HG02938 (cell line): ENCODE data around the gene DIP2B.
"Not testable (repeated sequence)": the region's sequence is repeated elsewhere in the genome, so short reads cannot be mapped to it uniquely, and the experiment has no call there.

ENCODE experiments used
- ATAC-seq: cut with Tn5 transposase; IDR thresholded peaks from one replicate; pipeline ENCODE4 v1.9.1; 2021; ENCODE audit warnings: mild to moderate bottlenecking, moderate library complexity; ENCODE audit not compliant: unreplicated experiment

Gene DIP2B

GRCh38 chr12:50665170-50665569, 160.4 kb downstream of the DIP2B start:
- ATAC-seq: no peak

GRCh38 chr12:50665609-50666008, 160.8 kb downstream of the DIP2B start:
- no peak for ATAC-seq

DNA sequence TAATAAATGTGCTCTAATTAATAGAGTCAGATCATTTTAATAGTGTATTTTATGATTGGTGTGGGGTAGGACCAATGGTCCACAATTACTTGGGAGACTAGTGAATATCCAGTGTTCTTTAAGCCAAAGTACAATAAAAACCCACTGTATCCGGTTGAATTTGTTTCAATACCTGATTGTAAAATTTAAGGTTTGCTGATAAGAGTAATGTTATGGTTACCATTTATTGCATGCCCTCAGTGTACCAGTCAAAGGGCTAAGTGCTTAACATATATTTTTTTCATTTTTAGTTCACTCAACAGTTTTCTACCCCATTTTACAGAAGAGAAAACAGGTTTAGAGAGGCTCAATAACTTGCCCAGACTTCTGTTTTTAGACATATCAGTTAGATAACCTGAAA, 161.2 kb downstream of the DIP2B start:
- no peak for ATAC-seq

DNA sequence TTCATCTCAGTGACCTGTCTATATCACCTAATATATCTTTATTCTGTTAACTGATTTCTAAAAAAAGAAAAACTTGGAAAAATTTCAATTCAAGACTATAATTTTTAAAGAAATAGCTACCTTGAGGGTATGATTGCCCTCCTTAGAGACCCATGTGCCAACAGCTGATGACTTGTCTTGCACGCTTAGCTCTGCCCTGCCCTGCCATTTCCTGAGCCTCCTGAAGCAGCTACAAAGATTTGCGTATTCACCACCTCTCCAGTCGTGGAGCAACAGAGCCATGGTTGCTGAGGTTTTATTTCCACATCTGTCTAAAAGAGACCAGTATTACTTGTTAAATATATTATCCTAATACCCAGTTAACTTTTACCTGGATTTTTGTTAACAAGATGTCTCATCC, 167.4 kb downstream of the DIP2B start:
- ATAC-seq: no peak

- ATAC-seq: no peak
Observed at GRCh38 chr12:50676756-50677155, 172.0 kb downstream of the DIP2B start.

GRCh38 chr12:50677858-50678257, 173.1 kb downstream of the DIP2B start:
- ATAC-seq: no peak

DNA sequence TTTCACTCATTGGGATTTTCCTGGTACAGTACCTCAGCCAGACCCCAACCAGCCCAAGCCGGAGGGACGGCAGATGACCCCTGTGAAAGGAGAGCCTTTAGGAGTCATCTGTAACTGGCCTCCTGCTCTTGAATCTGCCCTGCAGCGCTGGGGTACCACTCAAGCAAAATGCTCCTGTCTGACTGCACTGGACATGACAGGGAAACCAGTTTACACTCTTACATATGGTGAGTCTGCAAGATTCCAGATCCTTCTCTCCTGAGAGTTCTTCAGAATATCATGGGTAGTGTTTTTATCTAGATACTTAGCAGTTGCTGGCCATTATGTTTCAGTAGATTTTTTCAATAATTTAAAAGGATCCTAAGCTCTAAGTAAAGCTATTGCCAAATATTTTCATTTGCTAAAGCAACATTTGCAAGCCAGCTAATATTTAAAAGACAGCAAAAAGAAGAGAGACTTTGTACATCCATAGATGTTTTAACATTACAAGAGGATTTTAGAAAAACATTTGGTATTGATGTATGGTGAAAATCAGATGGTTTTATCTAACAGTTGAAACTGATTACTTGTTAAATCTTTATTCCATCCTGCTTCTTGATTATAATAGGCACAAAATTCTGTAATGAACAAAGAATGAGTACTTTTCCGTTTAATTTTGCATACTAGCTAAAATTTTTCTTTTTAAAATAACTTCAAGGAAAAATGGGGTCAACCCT, 174.0 kb downstream of the DIP2B start:
- no peak for ATAC-seq

DNA sequence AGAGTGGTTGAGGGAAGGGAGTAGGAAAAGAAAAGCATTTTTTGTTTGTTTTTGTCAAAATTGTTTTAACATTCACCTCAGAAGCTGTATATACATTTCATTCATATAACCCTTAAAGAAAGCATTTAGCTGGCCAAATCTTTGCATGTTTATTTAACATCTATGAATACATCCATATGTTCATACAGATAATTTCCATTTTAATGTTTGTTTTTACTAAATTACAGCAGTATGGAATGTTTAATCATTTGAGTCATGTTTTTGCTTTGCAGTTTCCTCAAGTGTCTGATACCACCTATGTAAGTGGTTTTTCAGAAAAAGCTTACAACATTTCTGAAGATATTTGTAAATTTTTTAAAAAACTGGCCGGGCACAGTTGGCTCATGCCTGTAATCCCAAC, 174.8 kb downstream of the DIP2B start:
- no peak for ATAC-seq

- ATAC-seq: not testable (repeated sequence)
Observed at GRCh38 chr12:50681064-50681463, 176.3 kb downstream of the DIP2B start.

GRCh38 chr12:50685641-50686040, 180.9 kb downstream of the DIP2B start:
- no peak for ATAC-seq

DNA sequence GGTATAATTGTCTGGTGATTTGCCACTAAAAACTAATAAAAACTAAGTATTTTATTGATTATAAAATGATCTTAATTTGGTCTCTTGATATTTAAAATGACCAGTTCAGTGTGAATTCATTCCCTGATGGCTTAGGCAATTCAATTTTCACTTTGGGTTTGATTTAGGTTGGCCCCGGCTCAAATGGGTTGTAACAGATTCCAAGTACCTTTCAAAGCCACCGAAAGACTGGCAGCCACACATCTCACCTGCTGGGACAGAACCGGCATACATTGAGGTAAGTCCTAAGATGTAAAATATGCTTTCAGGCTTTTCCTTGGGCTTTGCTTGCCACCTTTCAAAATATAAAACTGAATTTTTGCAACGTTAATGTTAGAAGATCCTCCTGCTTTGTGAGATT, 181.6 kb downstream of the DIP2B start:
- no peak for ATAC-seq

DNA sequence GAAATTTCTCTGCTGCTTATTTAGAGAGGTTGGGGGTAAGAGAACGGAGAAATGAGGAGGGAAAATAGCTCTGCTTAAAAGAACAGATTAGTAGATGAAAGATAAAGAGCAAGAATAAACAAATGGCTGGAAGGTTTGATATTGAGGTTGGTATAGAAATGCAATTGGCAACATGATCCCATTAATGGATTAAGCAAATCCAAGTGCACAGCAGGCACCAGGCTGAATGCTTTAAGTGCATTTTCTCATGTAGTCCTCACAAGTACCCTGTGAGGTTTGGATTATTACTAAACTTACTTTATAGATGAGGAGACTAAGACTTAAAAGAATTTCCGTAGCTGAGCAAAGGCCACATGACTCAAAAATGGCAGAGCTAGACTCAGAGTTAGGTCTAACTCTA, 182.2 kb downstream of the DIP2B start:
- ATAC-seq: no peak

DNA sequence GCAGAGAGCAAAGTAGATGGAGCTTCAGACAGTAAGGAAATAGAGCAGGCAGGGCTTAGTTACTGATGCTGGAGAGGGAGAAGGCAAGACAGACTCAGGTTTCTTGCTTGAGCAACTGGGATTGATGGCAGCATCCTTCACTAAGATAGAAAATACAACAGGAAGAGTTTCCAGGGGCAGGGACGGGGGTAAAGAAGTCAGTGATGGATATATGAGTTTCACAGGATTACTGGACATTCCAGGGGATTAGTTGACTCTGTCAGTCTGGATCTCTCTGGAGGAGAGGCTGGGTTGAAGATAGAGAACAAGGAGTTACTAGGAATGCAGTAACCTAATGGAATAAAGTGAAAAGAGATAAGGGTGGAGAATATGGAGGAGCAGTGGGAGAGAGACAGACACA, 184.7 kb downstream of the DIP2B start:
- ATAC-seq: no peak

- ATAC-seq: no peak
Observed at GRCh38 chr12:50690925-50691324, 186.1 kb downstream of the DIP2B start.

- no peak for ATAC-seq
Observed at GRCh38 chr12:50695961-50696360, 191.2 kb downstream of the DIP2B start.

GRCh38 chr12:50696931-50697330, 192.1 kb downstream of the DIP2B start:
- no peak for ATAC-seq

GRCh38 chr12:50699154-50699553, 194.4 kb downstream of the DIP2B start:
- no peak for ATAC-seq

DNA sequence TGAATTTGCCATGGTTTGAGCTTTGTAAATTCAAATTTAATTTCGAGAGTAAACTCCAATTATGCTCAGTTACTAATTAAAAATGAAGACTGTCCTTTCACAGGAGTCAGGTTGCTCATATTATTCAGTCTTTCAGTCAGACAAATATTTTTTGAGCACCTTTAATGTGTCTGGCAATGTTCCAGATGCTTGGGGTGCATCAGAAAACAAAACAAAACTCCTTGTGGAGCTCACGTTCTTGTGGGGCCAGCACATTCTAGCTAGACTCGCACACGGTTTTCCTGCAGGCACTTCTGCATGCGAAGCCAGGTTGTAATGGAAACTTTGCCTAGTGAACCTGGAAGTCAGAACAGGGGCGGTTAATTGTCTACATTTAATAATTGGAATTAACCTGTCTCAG, 195.2 kb downstream of the DIP2B start:
- ATAC-seq: no peak

DNA sequence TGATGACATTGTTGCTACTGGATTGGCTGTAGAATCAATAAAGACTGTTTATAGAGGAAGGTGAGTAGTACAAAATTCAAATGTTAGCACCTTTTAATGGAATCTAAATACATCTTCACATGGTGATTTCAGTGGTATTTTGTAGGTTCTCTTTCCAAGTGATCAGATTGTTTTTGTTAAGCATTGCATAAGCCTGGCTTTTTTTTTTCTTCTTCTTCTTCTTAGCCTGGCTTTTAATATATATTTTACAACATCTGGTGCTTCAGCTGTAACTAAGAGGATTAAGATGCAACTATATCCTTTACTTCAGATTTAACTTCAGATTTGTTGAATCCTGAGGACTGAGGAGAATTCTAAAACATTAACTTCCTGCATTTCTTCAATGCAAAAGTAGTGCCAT, 201.8 kb downstream of the DIP2B start:
- ATAC-seq: no peak

- ATAC-seq: no peak
Observed at GRCh38 chr12:50707396-50707795, 202.6 kb downstream of the DIP2B start.

DNA sequence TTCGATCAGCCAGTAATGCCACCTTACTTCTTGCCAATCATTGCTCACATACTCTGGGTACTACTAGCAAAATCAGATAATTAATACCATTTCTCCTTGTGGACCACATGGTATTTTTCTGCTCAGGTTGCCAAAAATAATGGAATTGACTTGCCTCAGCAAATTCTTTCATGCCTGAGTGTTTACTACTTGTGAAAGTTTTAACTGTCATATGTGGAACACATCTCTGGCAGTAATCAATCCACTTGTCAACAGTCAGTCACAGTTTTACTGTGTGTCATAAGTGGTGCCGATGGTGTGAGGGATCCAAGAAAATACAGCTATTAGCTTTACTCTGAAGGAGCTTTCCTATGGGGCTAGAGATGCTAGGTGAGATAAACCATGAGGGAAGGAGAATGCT, 203.8 kb downstream of the DIP2B start:
- no peak for ATAC-seq

DNA sequence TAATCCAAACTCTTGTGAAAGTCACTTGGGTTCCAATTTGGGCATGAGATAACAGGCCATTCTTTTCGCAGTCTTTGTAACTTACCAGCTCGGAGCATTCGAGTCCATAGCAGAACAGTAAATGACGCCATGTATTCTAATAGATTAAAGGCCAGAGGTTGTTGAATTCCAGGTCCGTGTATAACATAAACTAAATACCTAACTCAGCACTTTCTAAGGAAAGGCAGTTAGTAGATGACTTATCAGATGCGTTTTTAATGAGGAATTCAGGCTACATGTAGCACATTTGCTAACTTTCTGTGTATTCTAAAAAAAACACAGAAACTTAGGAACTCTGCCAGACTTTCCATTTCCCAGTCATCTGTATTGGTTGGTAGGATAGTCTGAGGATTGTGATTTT, 206.3 kb downstream of the DIP2B start:
- no peak for ATAC-seq

DNA sequence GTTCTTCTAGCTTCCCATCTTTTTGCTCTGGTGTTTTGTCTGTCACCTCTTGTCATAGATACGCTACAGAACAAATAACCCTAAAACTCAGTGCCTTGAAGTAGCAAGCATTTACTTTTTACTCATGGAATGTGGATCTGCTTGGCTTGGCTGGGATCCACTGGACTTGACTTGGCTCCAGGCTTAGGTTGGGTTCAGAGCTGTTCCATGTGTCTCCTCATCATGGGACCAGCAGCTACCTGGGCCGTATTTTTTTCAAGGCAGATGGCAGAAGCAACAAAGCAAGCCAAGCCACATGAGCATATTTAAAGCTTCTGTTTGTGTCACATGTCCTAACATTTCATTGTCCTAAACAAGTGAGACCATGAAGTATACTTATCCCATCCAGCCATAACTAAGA, 210.4 kb downstream of the DIP2B start:
- ATAC-seq: no peak
